ENCODE results near the gene PIBF1. TPM values are rescaled to one million over a fixed set of nuclear protein-coding genes. Genes with fewer than 3 reads are reported as not detected.

Gene PIBF1
- total RNA-seq, 1 donor from 2014 or later: 44.8 TPM

- H3K9ac ChIP-seq: no peak overlapping the region
- Mint-ChIP-seq H3K36me3 (no peaks in the 10 kb centered on the region), H3K9me3 (no peaks in the 10 kb centered on the region), H3K27ac (no peak overlapping the region), H3K4me3 (no peak overlapping the region), H3K4me1 (no peaks in the 10 kb centered on the region), H3K27me3 (ENCODE audit: insufficient read depth, low read depth) (no peaks in the 10 kb centered on the region)
- DNase-seq (ENCODE audit: low spot score): no peak
- H4K20me1 ChIP-seq (ENCODE audit: low read depth): no peaks in the 10 kb centered on the region
- no peaks in the 10 kb centered on the region for H3K27me3 ChIP-seq
- no peaks in the 10 kb centered on the region for H3F3A ChIP-seq (ENCODE audit: low read depth)
- no peak overlapping the region for H2AFZ ChIP-seq (replicated peaks)
- H3K4me1 ChIP-seq: no peaks in the 10 kb centered on the region
- H3K36me3 ChIP-seq: peaks cover 5% of the 10 kb centered on the region
- H3K4me2 ChIP-seq: no peak overlapping the region
- no peak overlapping the region for H3K27ac ChIP-seq
- H3K4me3 ChIP-seq: no peak overlapping the region
- no peaks in the 10 kb centered on the region for H3K9me3 ChIP-seq (ENCODE audit: low read depth)
- H3K79me2 ChIP-seq (ENCODE audit: low read depth): no peaks in the 10 kb centered on the region
- no peak for TF ChIP-seq EZH2phosphoT487 (IDR thresholded peaks at IDR 0.05)
- TF ChIP-seq CTCF (IDR thresholded peaks at IDR 0.05): no peak
- no peak for TF ChIP-seq EZH2 (IDR thresholded peaks at IDR 0.05)
Observed at GRCh38 chr13:72985610-72986009, 203.7 kb downstream of the PIBF1 start.

- no peaks in the 10 kb centered on the region for H3K4me1 ChIP-seq
- no peaks in the 10 kb centered on the region for H3K79me2 ChIP-seq (ENCODE audit: low read depth)
- peaks cover 5% of the 10 kb centered on the region for H3K36me3 ChIP-seq
- no peak overlapping the region for H3K4me3 Mint-ChIP-seq
- no peaks in the 10 kb centered on the region for H3F3A ChIP-seq (ENCODE audit: low read depth)
- no peak for TF ChIP-seq EZH2 (IDR thresholded peaks at IDR 0.05)
- TF ChIP-seq CTCF (IDR thresholded peaks at IDR 0.05): no peak
- TF ChIP-seq EZH2phosphoT487 (IDR thresholded peaks at IDR 0.05): no peak
- no peaks in the 10 kb centered on the region for H3K4me1 Mint-ChIP-seq
- no peak overlapping the region for H3K27ac ChIP-seq
- no peak overlapping the region for H2AFZ ChIP-seq (replicated peaks)
- H3K9ac ChIP-seq: no peak overlapping the region
- H3K4me3 ChIP-seq: no peak overlapping the region
- no peak overlapping the region for H3K4me2 ChIP-seq
- H3K27ac Mint-ChIP-seq: no peak overlapping the region
- no peak for DNase-seq (ENCODE audit: low spot score)
- no peaks in the 10 kb centered on the region for H3K27me3 ChIP-seq
- no peaks in the 10 kb centered on the region for H3K27me3 Mint-ChIP-seq (ENCODE audit: insufficient read depth, low read depth)
- H3K9me3 Mint-ChIP-seq: no peaks in the 10 kb centered on the region
- no peaks in the 10 kb centered on the region for H4K20me1 ChIP-seq (ENCODE audit: low read depth)
- H3K9me3 ChIP-seq (ENCODE audit: low read depth): no peaks in the 10 kb centered on the region
- H3K36me3 Mint-ChIP-seq: no peaks in the 10 kb centered on the region
Observed at GRCh38 chr13:72986197-72986596, 204.3 kb downstream of the PIBF1 start.

- H3K27me3 Mint-ChIP-seq (ENCODE audit: insufficient read depth, low read depth): peaks cover 5% of the 10 kb centered on the region
- no peaks in the 10 kb centered on the region for H3K79me2 ChIP-seq (ENCODE audit: low read depth)
- no peaks in the 10 kb centered on the region for H3K9me3 ChIP-seq (ENCODE audit: low read depth)
- H4K20me1 ChIP-seq (ENCODE audit: low read depth): no peaks in the 10 kb centered on the region
- TF ChIP-seq EZH2 (IDR thresholded peaks at IDR 0.05) (no peak), EZH2phosphoT487 (IDR thresholded peaks at IDR 0.05) (no peak), CTCF (IDR thresholded peaks at IDR 0.05) (no peak)
- H3K27me3 ChIP-seq: no peaks in the 10 kb centered on the region
- no peak overlapping the region for H3K4me3 ChIP-seq
- no peak overlapping the region for H3K27ac Mint-ChIP-seq
- no peak overlapping the region for H3K27ac ChIP-seq
- peaks cover 5% of the 10 kb centered on the region for H3K36me3 Mint-ChIP-seq
- H3F3A ChIP-seq (ENCODE audit: low read depth): no peaks in the 10 kb centered on the region
- no peak overlapping the region for H3K4me2 ChIP-seq
- H3K4me1 Mint-ChIP-seq: no peaks in the 10 kb centered on the region
- DNase-seq (ENCODE audit: low spot score): no peak
- no peaks in the 10 kb centered on the region for H3K36me3 ChIP-seq
- H3K9me3 Mint-ChIP-seq: no peaks in the 10 kb centered on the region
- H3K4me3 Mint-ChIP-seq: no peak overlapping the region
- H3K4me1 ChIP-seq: no peaks in the 10 kb centered on the region
- no peak overlapping the region for H2AFZ ChIP-seq (replicated peaks)
- H3K9ac ChIP-seq: no peak overlapping the region
Observed at GRCh38 chr13:72990953-72991352, 209.0 kb downstream of the PIBF1 start.
